Measurements from ENCODE around the gene KRTAP10-8. TPM values are rescaled to one million over a fixed set of nuclear protein-coding genes. Genes with fewer than 3 reads are reported as not detected.

Gene KRTAP10-8
- total RNA-seq, 2 donors from 2014 or later, result not detected

- H3K9me3 ChIP-seq, result no peaks in the 10 kb centered on the region
- no peak for TF ChIP-seq CTCF (IDR thresholded peaks at IDR 0.05)
- no peaks in the 10 kb centered on the region for H3K36me3 ChIP-seq
- no peak overlapping the region for H3K9ac ChIP-seq (ENCODE audit: low read depth in 2 of 2, low read length in 2 of 2)
- no peak overlapping the region for H3K27ac ChIP-seq
- no peak overlapping the region for H3K4me3 ChIP-seq
- DNase-seq, result no peak
- no peaks in the 10 kb centered on the region for H3K4me1 ChIP-seq
- H3K27me3 ChIP-seq, result no peaks in the 10 kb centered on the region
- intact Hi-C loops (cut with DNase I), result no loop called here
Observed at GRCh38 chr21:44593598-44594405, 18.1 kb upstream of the KRTAP10-8 start.

- Histone ChIP-seq H3K9ac (ENCODE audit: low read depth in 2 of 2, low read length in 2 of 2) (no peak overlapping the region), H3K27ac (no peak overlapping the region), H3K27me3 (no peaks in the 10 kb centered on the region), H3K36me3 (no peaks in the 10 kb centered on the region), H3K9me3 (no peaks in the 10 kb centered on the region), H3K4me3 (no peak overlapping the region), H3K4me1 (no peaks in the 10 kb centered on the region)
- TF ChIP-seq CTCF (IDR thresholded peaks at IDR 0.05), result no peak
- no peak for DNase-seq
- intact Hi-C loops (cut with DNase I), result no loop called here
Observed at GRCh38 chr21:44594406-44594916, 17.4 kb upstream of the KRTAP10-8 start.

GRCh38 chr21:44595524-44595923, 16.4 kb upstream of the KRTAP10-8 start:
- Histone ChIP-seq H3K9ac (ENCODE audit: low read depth in 2 of 2, low read length in 2 of 2) (no peak overlapping the region), H3K36me3 (no peaks in the 10 kb centered on the region), H3K4me3 (no peak overlapping the region), H3K4me1 (no peaks in the 10 kb centered on the region), H3K9me3 (no peaks in the 10 kb centered on the region), H3K27ac (no peak overlapping the region), H3K27me3 (no peaks in the 10 kb centered on the region)
- intact Hi-C loops (cut with DNase I), result no loop called here
- DNase-seq, result no peak
- no peak for TF ChIP-seq CTCF (IDR thresholded peaks at IDR 0.05)

- no peak overlapping the region for H3K27ac ChIP-seq
- H3K9me3 ChIP-seq, result no peaks in the 10 kb centered on the region
- H3K27me3 ChIP-seq, result no peaks in the 10 kb centered on the region
- no peak for DNase-seq
- H3K4me1 ChIP-seq, result no peaks in the 10 kb centered on the region
- H3K9ac ChIP-seq (ENCODE audit: low read depth in 2 of 2, low read length in 2 of 2), result no peak overlapping the region
- no peak for TF ChIP-seq CTCF (IDR thresholded peaks at IDR 0.05)
- no peak overlapping the region for H3K4me3 ChIP-seq
- no peaks in the 10 kb centered on the region for H3K36me3 ChIP-seq
- intact Hi-C loops (cut with DNase I), result no loop called here
Observed at GRCh38 chr21:44596068-44596725, 15.7 kb upstream of the KRTAP10-8 start.

GRCh38 chr21:44598061-44598460, 13.8 kb upstream of the KRTAP10-8 start:
- no peak for DNase-seq
- no peaks in the 10 kb centered on the region for H3K36me3 ChIP-seq
- no peak overlapping the region for H3K4me3 ChIP-seq
- no peak overlapping the region for H3K27ac ChIP-seq
- no peaks in the 10 kb centered on the region for H3K27me3 ChIP-seq
- no peaks in the 10 kb centered on the region for H3K4me1 ChIP-seq
- intact Hi-C loops (cut with DNase I), result no loop called here
- H3K9ac ChIP-seq (ENCODE audit: low read depth in 2 of 2, low read length in 2 of 2), result no peak overlapping the region
- H3K9me3 ChIP-seq, result no peaks in the 10 kb centered on the region
- TF ChIP-seq CTCF (IDR thresholded peaks at IDR 0.05), result no peak

Data from colonic mucosa (tissue), 4 donors.